SJSA1 (cell line): ENCODE data around the gene NBPF26. TPM values are rescaled to one million over a fixed set of nuclear protein-coding genes. Genes with fewer than 3 reads are reported as not detected.
A peak's percentile ranks its signal among the peaks of the same experiment; 100 is the strongest.
"Not testable (repeated sequence)": the region's sequence is repeated elsewhere in the genome, so short reads cannot be mapped to it uniquely, and the experiment has no call there.

ENCODE experiments used
- DNase-seq, 2 experiments: peaks; one replicate each; pipeline ENCODE4 v3.0.0-alpha.2; 2015 to 2020; ENCODE audit warnings: low spot score in 2 of 2, low read depth in 1 of 2
- H3K27ac ChIP-seq: fragments of 250-450 bp; sonication (Bioruptor Pico); 2 replicates; pipeline ENCODE4 v1.5.1; 2020; ENCODE audit warnings: mild to moderate bottlenecking, moderate library complexity
- H3K27me3 ChIP-seq: fragments of 250-450 bp; sonication (Bioruptor Pico); replicated peaks from 2 replicates; pipeline ENCODE4 v1.5.1; 2020; ENCODE audit warnings: mild to moderate bottlenecking, moderate library complexity
- H3K36me3 ChIP-seq: fragments of 250-450 bp; sonication (Bioruptor Pico); 2 replicates; pipeline ENCODE4 v1.5.1; 2020; ENCODE audit warnings: mild to moderate bottlenecking
- H3K4me1 ChIP-seq: fragments of 250-450 bp; sonication (Bioruptor Pico); replicated peaks from 2 replicates; pipeline ENCODE4 v1.6.1; 2021; ENCODE audit warnings: mild to moderate bottlenecking
- H3K4me3 ChIP-seq: fragments of 250-450 bp; sonication (Bioruptor Pico); 2 replicates; pipeline ENCODE4 v1.5.1; 2020; ENCODE audit warnings: mild to moderate bottlenecking
- H3K9me3 ChIP-seq: fragments of 250-450 bp; sonication (Bioruptor Pico); replicated peaks from 2 replicates; pipeline ENCODE4 v1.5.1; 2020; ENCODE audit warnings: mild to moderate bottlenecking
- total RNA-seq: library from RNA; depleted of rRNA; stranded (reverse); fragments of >200 nt; shearing (Covaris generic); gene quantifications from 2 replicates; pipeline ENCODE4 v1.2.3, GENCODE V29; 2014

NBPF26 gene
- total RNA-seq, 1 experiment from 2014 or later, result 14.5 TPM

- not testable (repeated sequence) for H3K36me3 ChIP-seq, DNase-seq, H3K4me1 ChIP-seq, H3K27me3 ChIP-seq, H3K27ac ChIP-seq, H3K4me3 ChIP-seq, H3K9me3 ChIP-seq
Observed at GRCh38 chr1:120826623-120827022, 102.9 kb downstream of the NBPF26 start.

GRCh38 chr1:120844186-120844944 lies 120.6 kb downstream of the NBPF26 start:
- not testable (repeated sequence) for H3K27ac ChIP-seq, H3K4me1 ChIP-seq

GRCh38 chr1:120844945-120845330 lies 121.2 kb downstream of the NBPF26 start:
- H3K4me1 ChIP-seq, H3K4me3 ChIP-seq, H3K27me3 ChIP-seq, H3K27ac ChIP-seq, H3K36me3 ChIP-seq, H3K9me3 ChIP-seq, DNase-seq: not testable (repeated sequence)

More at GRCh38 chr1:120844186-120844944, 120.6 kb downstream of the NBPF26 start:
- H3K4me3 ChIP-seq, result 0 out of 2 replicates have a peak overlapping the region, but pooled peaks have one; percentile 14
- not testable (repeated sequence) for H3K27me3 ChIP-seq, H3K9me3 ChIP-seq, H3K36me3 ChIP-seq
- peak; percentile 55 to 61 for DNase-seq

GRCh38 chr1:120849400-120850286 lies 125.9 kb downstream of the NBPF26 start:
- not testable (repeated sequence) for H3K4me1 ChIP-seq, H3K36me3 ChIP-seq, H3K9me3 ChIP-seq, H3K27ac ChIP-seq, H3K27me3 ChIP-seq, H3K4me3 ChIP-seq, DNase-seq

GRCh38 chr1:120850287-120850536 lies 126.5 kb downstream of the NBPF26 start:
- H3K9me3 ChIP-seq, H3K4me1 ChIP-seq, H3K27ac ChIP-seq, H3K4me3 ChIP-seq, H3K27me3 ChIP-seq, H3K36me3 ChIP-seq: not testable (repeated sequence)
- DNase-seq, result peak in 1 of 2 experiments; percentile 61

- H3K4me3 ChIP-seq, result peak overlapping the region; percentile 12
- H3K36me3 ChIP-seq, H3K4me1 ChIP-seq, H3K27me3 ChIP-seq, H3K9me3 ChIP-seq: not testable (repeated sequence)
- DNase-seq, result peak; percentile 85 to 87
- H3K27ac ChIP-seq, result peak overlapping the region; percentile 88
Observed at GRCh38 chr1:120850537-120851421, 127.0 kb downstream of the NBPF26 start.

- H3K4me1 ChIP-seq, H3K27me3 ChIP-seq, H3K36me3 ChIP-seq, H3K4me3 ChIP-seq, H3K9me3 ChIP-seq, H3K27ac ChIP-seq, DNase-seq: not testable (repeated sequence)
Observed at GRCh38 chr1:120858144-120858543, 134.4 kb downstream of the NBPF26 start.

- not testable (repeated sequence) for H3K9me3 ChIP-seq, H3K4me1 ChIP-seq, H3K27me3 ChIP-seq, DNase-seq, H3K27ac ChIP-seq, H3K36me3 ChIP-seq, H3K4me3 ChIP-seq
Observed at GRCh38 chr1:120859615-120860234, 136.0 kb downstream of the NBPF26 start.

GRCh38 chr1:120878206-120878605 lies 154.5 kb downstream of the NBPF26 start:
- H3K4me1 ChIP-seq, H3K9me3 ChIP-seq, H3K4me3 ChIP-seq, H3K27me3 ChIP-seq, DNase-seq, H3K36me3 ChIP-seq, H3K27ac ChIP-seq: not testable (repeated sequence)

GRCh38 chr1:120880056-120880455 lies 156.3 kb downstream of the NBPF26 start:
- H3K36me3 ChIP-seq, H3K27me3 ChIP-seq, H3K9me3 ChIP-seq, H3K4me3 ChIP-seq, H3K4me1 ChIP-seq, DNase-seq, H3K27ac ChIP-seq: not testable (repeated sequence)

- H3K9me3 ChIP-seq, DNase-seq, H3K4me1 ChIP-seq, H3K36me3 ChIP-seq, H3K4me3 ChIP-seq, H3K27ac ChIP-seq, H3K27me3 ChIP-seq: not testable (repeated sequence)
Observed at GRCh38 chr1:120881934-120882333, 158.2 kb downstream of the NBPF26 start.
